PC-3 (cell line): ENCODE measurements around the gene CTAGE4. TPM values are rescaled to one million over a fixed set of nuclear protein-coding genes. Genes with fewer than 3 reads are reported as not detected.
"Not testable (repeated sequence)": the region's sequence is repeated elsewhere in the genome, so short reads cannot be mapped to it uniquely, and the experiment has no call there.

Source experiments
- ATAC-seq: fragments of 200-7000 bp; cut with Tn5 transposase; 2 replicates; pipeline ENCODE4 v1.9.1; 2020; ENCODE audit warnings: mild to moderate bottlenecking, moderate library complexity
- BruUV-seq: library from RNA; stranded (reverse); fragments of 400-500 nt; replicated peaks from 2 replicates; lab custom pipeline; 2021; lab: Mats Ljungman, UMichigan
- CTCF ChIA-PET: fragments of 300-600 bp; sonication (Branson Sonifier 250); formaldehyde crosslinking; loops from one replicate; lab custom pipeline; 2022; ENCODE audit warnings: antibody characterized with exemption; lab: Charles Lee
- POLR2A ChIA-PET: fragments of 300-600 bp; sonication (Branson Sonifier 250); formaldehyde crosslinking; loops from one replicate; lab custom pipeline; 2022; ENCODE audit warnings: antibody characterized with exemption; ENCODE audit not compliant: unreplicated experiment; lab: Charles Lee
- DNase-seq: peaks from one replicate; pipeline ENCODE4 v3.0.0-alpha.2; 2015
- H2AFZ ChIP-seq: fragments of 300-600 bp; sonication (generic); 2 replicates; pipeline ENCODE4 v1.6.0; 2016; ENCODE audit warnings: antibody characterized with exemption, low read length
- H3F3A ChIP-seq: fragments of 300-600 bp; sonication (generic); one replicate; pipeline ENCODE4 v1.6.0; 2017; ENCODE audit warnings: antibody characterized with exemption, low read length, control low read depth, mild to moderate bottlenecking; ENCODE audit not compliant: unreplicated experiment
- H3K27ac ChIP-seq: fragments of 300-600 bp; sonication (generic); 2 replicates; pipeline ENCODE4 v1.5.1; 2016; ENCODE audit warnings: mild to moderate bottlenecking, low read length
- H3K27me3 ChIP-seq: fragments of 300-600 bp; sonication (generic); 2 replicates; pipeline ENCODE4 v1.6.1; 2016; ENCODE audit warnings: low read length, mixed read lengths
- H3K36me3 ChIP-seq: fragments of 300-600 bp; sonication (generic); 2 replicates; pipeline ENCODE4 v1.6.1; 2016; ENCODE audit warnings: low read depth, mixed run types, low read length, mixed read lengths
- H3K4me1 ChIP-seq: fragments of 300-600 bp; sonication (generic); 2 replicates; pipeline ENCODE4 v1.5.1; 2016; ENCODE audit warnings: low read length; ENCODE audit not compliant: insufficient read depth
- H3K4me2 ChIP-seq: fragments of 300-600 bp; sonication (generic); 2 replicates; pipeline ENCODE4 v1.6.0; 2016; ENCODE audit warnings: low read length
- H3K4me3 ChIP-seq: fragments of 300-600 bp; sonication (generic); 2 replicates; pipeline ENCODE4 v1.5.1; 2016; ENCODE audit warnings: mild to moderate bottlenecking, low read length, mixed read lengths
- H3K79me2 ChIP-seq: fragments of 300-600 bp; sonication (generic); 2 replicates; pipeline ENCODE4 v1.6.1; 2017; ENCODE audit warnings: low read length, mixed read lengths
- H3K9ac ChIP-seq: fragments of 300-600 bp; sonication (generic); 2 replicates; pipeline ENCODE4 v1.6.0; 2016; ENCODE audit warnings: mild to moderate bottlenecking, low read length
- H3K9me2 ChIP-seq: fragments of 300-600 bp; sonication (generic); replicated peaks from 2 replicates; pipeline ENCODE4 v1.6.1; 2016; ENCODE audit warnings: mixed run types, low read length, mixed read lengths
- H3K9me3 ChIP-seq: fragments of 300-600 bp; sonication (generic); 2 replicates; pipeline ENCODE4 v1.6.1; 2016; ENCODE audit warnings: low read length, mixed read lengths
- H4K20me1 ChIP-seq: fragments of 300-600 bp; sonication (generic); 2 replicates; pipeline ENCODE4 v1.6.1; 2016; ENCODE audit warnings: low read length, mixed read lengths
- EZH2 ChIP-seq: fragments of 300-600 bp; sonication (generic); IDR thresholded peaks from one replicate; pipeline ENCODE4 v1.6.1; 2017; ENCODE audit warnings: antibody characterized with exemption, mild to moderate bottlenecking, low read length; ENCODE audit not compliant: unreplicated experiment
- EZH2phosphoT487 ChIP-seq: fragments of 300-600 bp; sonication (generic); IDR thresholded peaks from 2 replicates; pipeline ENCODE4 v1.6.1; 2018; ENCODE audit warnings: mild to moderate bottlenecking, antibody characterized with exemption, low read length, borderline replicate concordance
- intact Hi-C: fragments of 100-400 bp; cut with micrococcal nuclease; formaldehyde crosslinking; loops from 2 replicates; pipeline ENCODE4 v1.9.0; 2023
- total RNA-seq: library from RNA; depleted of rRNA; stranded (reverse); fragments of >200 nt; gene quantifications from 2 replicates; pipeline ENCODE4 v1.2.3, GENCODE V29; 2014
- TF ChIP-seq, protein P1 (sequence below): fragments of 300-600 bp; sonication (generic); conservative IDR thresholded peaks from 2 replicates; pipeline ENCODE4 v1.5.1; 2017; ENCODE audit warnings: antibody characterized with exemption, low read depth, mild to moderate bottlenecking, low read length

CTAGE4 gene
- total RNA-seq, 1 experiment from 2014 or later = 1.4 TPM

DNA sequence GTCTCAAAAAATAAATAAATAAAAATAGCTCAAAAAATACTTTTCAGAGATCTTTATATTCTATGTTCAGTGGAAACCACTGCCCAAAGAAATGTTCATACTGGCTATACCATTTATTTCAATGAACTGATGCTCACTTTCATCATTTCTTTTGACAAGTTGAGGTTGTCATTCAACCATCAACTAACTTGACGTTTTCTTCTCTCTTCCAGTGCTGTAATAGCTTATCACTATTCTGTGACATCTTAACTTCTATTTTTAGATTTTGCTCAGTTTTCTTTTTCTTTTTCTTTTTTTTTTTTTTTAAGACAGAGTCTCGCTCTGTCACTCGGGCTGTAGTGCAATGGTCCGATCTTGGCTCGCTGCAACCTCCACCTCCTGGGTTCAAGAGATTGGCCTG is 8.7 kb upstream of the CTAGE4 start:
- H3K4me2 ChIP-seq = no peak overlapping the region
- no peak overlapping the region for H3K4me3 ChIP-seq
- H3K27ac ChIP-seq = no peak overlapping the region
- no peaks in the 10 kb centered on the region for H4K20me1 ChIP-seq
- no peaks in the 10 kb centered on the region for H3K9me2 ChIP-seq
- no peaks in the 10 kb centered on the region for H3K9me3 ChIP-seq
- no peaks in the 10 kb centered on the region for H3K79me2 ChIP-seq
- ChIA-PET CTCF (no interaction called here), POLR2A (no interaction called here)
- no peak for DNase-seq
- no peak overlapping the region for H2AFZ ChIP-seq
- no peak overlapping the region for H3K9ac ChIP-seq
- intact Hi-C loops = no loop called here
- TF ChIP-seq EZH2 (no peak), EZH2phosphoT487 (no peak)
- TF ChIP-seq, protein P1, sequence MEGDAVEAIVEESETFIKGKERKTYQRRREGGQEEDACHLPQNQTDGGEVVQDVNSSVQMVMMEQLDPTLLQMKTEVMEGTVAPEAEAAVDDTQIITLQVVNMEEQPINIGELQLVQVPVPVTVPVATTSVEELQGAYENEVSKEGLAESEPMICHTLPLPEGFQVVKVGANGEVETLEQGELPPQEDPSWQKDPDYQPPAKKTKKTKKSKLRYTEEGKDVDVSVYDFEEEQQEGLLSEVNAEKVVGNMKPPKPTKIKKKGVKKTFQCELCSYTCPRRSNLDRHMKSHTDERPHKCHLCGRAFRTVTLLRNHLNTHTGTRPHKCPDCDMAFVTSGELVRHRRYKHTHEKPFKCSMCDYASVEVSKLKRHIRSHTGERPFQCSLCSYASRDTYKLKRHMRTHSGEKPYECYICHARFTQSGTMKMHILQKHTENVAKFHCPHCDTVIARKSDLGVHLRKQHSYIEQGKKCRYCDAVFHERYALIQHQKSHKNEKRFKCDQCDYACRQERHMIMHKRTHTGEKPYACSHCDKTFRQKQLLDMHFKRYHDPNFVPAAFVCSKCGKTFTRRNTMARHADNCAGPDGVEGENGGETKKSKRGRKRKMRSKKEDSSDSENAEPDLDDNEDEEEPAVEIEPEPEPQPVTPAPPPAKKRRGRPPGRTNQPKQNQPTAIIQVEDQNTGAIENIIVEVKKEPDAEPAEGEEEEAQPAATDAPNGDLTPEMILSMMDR = no peak
- no peaks in the 10 kb centered on the region for H3F3A ChIP-seq
- ATAC-seq = no peak
- H3K27me3 ChIP-seq = no peaks in the 10 kb centered on the region
- BruUV-seq = no TSS peak
- no peaks in the 10 kb centered on the region for H3K4me1 ChIP-seq
- no peaks in the 10 kb centered on the region for H3K36me3 ChIP-seq

DNA sequence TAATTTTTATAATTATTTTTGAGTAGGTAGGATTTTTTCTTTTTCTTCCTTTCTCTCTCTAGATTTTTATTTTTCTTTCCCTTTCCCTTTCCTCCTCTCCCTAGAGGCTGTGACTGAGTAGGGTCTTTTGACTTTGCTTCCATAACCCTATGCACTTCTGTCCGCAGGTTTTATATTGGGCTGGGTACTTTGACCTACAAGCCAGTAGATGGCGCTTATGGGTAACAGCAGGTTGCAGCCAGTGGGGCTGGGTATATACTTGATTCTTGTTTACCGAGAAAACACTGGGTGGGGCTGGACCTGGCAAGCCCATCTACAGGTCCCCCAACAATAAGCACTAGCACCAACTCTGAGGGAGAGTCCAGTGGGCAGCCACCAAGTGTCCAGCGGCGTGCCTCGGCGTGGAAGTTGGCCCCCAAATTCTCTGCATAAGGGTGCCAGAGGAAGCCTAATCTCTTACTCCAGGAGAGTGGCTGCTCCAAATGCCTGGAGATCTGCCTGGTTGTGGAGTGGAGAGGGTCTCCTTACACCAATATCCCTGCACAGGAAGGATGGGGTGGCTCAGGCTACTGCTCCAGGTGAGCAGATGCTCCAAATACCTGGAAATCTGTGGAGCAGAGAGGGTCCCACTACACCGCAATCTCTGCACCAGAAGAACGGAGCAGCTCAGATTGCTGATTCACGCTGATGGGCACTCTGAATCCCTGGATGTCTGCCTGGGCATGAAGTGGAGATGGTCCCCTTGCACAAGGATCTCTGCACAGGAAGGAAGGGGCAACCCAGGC is 4.7 kb upstream of the CTAGE4 start:
- H3K27ac ChIP-seq, H3K79me2 ChIP-seq, H3K9ac ChIP-seq, H3K9me2 ChIP-seq, H3K36me3 ChIP-seq, BruUV-seq, POLR2A ChIA-PET, H3K4me1 ChIP-seq, H3K9me3 ChIP-seq, intact Hi-C loops, H3K4me2 ChIP-seq, H3K27me3 ChIP-seq, H2AFZ ChIP-seq, H3F3A ChIP-seq, CTCF ChIA-PET, H3K4me3 ChIP-seq, H4K20me1 ChIP-seq: not testable (repeated sequence)
- TF ChIP-seq, protein P1 = peak; percentile 54
- peak; percentile 48 for DNase-seq
- ATAC-seq = peak; percentile 99

DNA sequence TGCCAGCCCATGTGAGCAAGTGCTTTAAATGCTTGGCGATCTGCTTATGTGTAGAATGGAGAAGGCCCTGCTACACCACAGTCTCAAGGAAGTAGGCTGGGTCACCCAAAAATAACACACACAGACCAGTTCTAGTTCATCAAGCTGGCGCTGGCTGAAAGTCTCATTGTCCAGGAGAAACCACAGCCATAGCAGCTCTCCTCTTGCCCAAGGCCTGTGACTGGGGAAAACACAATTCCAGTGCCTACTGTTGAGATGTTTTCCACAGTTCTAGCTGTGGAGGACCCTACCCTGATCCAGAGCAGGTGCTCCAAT is 4.1 kb upstream of the CTAGE4 start:
- H3F3A ChIP-seq, H3K4me3 ChIP-seq, H3K36me3 ChIP-seq, H2AFZ ChIP-seq, H3K9me2 ChIP-seq, H3K9ac ChIP-seq, DNase-seq, H3K9me3 ChIP-seq, H3K4me2 ChIP-seq, H3K4me1 ChIP-seq, H3K79me2 ChIP-seq, intact Hi-C loops, H3K27ac ChIP-seq, ATAC-seq, BruUV-seq, CTCF ChIA-PET, POLR2A ChIA-PET, H3K27me3 ChIP-seq, H4K20me1 ChIP-seq: not testable (repeated sequence)

DNA sequence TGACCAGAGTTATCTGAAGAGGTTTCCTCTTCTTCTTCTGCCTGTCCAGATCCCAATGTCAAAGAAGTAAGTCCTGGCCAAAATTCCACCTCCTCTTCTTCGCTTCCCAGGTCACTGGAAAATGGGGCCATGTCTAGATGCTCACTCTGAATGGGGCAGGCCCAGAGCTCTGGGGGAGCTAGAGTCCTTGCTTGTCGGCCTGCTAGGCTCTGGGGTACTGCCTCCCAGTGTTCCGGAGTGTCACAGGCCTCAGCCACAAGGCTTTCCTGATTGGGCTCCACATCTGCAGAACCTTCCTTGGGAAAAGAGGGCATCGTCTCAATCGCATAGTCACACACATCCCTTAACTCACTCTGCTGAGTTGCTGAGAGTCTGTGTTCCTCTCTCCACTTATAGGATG is 4.6 kb downstream of the CTAGE4 start:
- H3K9ac ChIP-seq, H3K9me2 ChIP-seq, H3K4me1 ChIP-seq, BruUV-seq, intact Hi-C loops, CTCF ChIA-PET, H3K27me3 ChIP-seq, H3K27ac ChIP-seq, H3F3A ChIP-seq, DNase-seq, H3K79me2 ChIP-seq, H4K20me1 ChIP-seq, H3K4me3 ChIP-seq, H2AFZ ChIP-seq, H3K36me3 ChIP-seq, POLR2A ChIA-PET, H3K4me2 ChIP-seq, ATAC-seq, H3K9me3 ChIP-seq: not testable (repeated sequence)

DNA sequence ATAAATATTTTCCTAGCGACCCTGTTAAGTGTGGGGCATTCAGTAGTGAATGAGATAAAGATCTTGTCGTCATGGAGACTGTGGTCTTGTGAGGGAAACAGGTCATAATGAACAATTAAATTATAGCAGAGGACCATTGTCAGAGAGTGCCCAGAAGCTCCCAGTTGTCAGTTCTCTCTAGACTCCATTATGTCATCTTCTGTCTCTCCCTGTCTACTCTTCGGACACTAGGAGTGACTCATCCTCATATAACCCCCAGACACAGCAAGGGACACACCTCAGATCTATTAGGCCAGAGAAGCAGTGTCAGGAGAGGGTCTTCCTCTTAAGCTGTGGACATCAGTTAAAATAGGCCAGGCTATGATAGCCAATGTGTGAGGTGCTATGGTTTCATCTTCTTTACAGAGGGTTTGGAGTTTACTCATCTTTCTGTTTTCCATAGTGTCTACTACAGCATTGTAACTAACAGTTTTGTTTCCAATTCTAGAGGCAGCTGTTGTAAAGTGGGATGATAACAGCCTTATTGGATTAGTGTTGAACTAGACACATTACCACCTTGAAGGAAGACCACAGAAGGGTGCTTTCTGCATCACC is 5.4 kb downstream of the CTAGE4 start:
- POLR2A ChIA-PET, H3K27me3 ChIP-seq, H3F3A ChIP-seq, H2AFZ ChIP-seq, H3K4me3 ChIP-seq, intact Hi-C loops, H4K20me1 ChIP-seq, H3K79me2 ChIP-seq, H3K36me3 ChIP-seq, H3K9ac ChIP-seq, CTCF ChIA-PET, H3K9me2 ChIP-seq, H3K4me1 ChIP-seq, DNase-seq, H3K9me3 ChIP-seq, BruUV-seq, H3K27ac ChIP-seq, H3K4me2 ChIP-seq: not testable (repeated sequence)
- peak; percentile 71 for ATAC-seq
